Trophoblast cell (in vitro differentiated cells and primary cell): Measurements from ENCODE around the gene CACNA2D3.

Source experiments
- DNase-seq, 2 donors: peaks; one replicate each; pipeline ENCODE4 v3.0.0-alpha.2; 2016
- H2AFZ ChIP-seq: 2 replicates; pipeline ENCODE4 v1.6.1; 2013; ENCODE audit warnings: low read length, moderate library complexity, mild to moderate bottlenecking; ENCODE audit not compliant: insufficient read depth, poor library complexity
- H2AK5ac ChIP-seq: 2 replicates; pipeline ENCODE4 v1.6.1; 2013; ENCODE audit warnings: mild to moderate bottlenecking, low read length
- H2BK120ac ChIP-seq: 2 replicates; pipeline ENCODE4 v1.6.1; 2013; ENCODE audit warnings: low read length, mild to moderate bottlenecking, moderate library complexity; ENCODE audit not compliant: insufficient read depth, poor library complexity
- H2BK12ac ChIP-seq: 2 replicates; pipeline ENCODE4 v1.6.1; 2013; ENCODE audit warnings: mild to moderate bottlenecking, low read length, moderate library complexity
- H2BK5ac ChIP-seq: 2 replicates; pipeline ENCODE4 v1.6.1; 2013; ENCODE audit warnings: low read length, low read depth, moderate library complexity, mild to moderate bottlenecking; ENCODE audit not compliant: poor library complexity
- H3K14ac ChIP-seq: 2 replicates; pipeline ENCODE4 v1.6.1; 2013; ENCODE audit warnings: mild to moderate bottlenecking, low read length
- H3K18ac ChIP-seq: 2 replicates; pipeline ENCODE4 v1.6.1; 2013; ENCODE audit warnings: mild to moderate bottlenecking, low read length
- H3K23ac ChIP-seq: 2 replicates; pipeline ENCODE4 v1.6.1; 2013; ENCODE audit warnings: low read length
- H3K27ac ChIP-seq: 2 replicates; pipeline ENCODE4 v1.5.1; 2013; ENCODE audit warnings: low read depth, mild to moderate bottlenecking, inconsistent platforms, low read length, moderate library complexity
- H3K27me3 ChIP-seq: 2 replicates; pipeline ENCODE4 v1.6.1; 2013; ENCODE audit warnings: inconsistent platforms, mild to moderate bottlenecking, low read length, moderate library complexity; ENCODE audit not compliant: insufficient read depth
- H3K36me3 ChIP-seq, 2 experiments: 1 replicate in 1 of 2; 2 replicates in 1 of 2; pipeline ENCODE4 v1.6.1; 2013; ENCODE audit warnings: low read length in 2 of 2, mild to moderate bottlenecking in 2 of 2, moderate library complexity in 1 of 2; ENCODE audit not compliant: insufficient read depth in 2 of 2, control insufficient read depth in 1 of 2
- H3K4ac ChIP-seq: 2 replicates; pipeline ENCODE4 v1.6.1; 2013; ENCODE audit warnings: low read depth, mild to moderate bottlenecking, low read length, moderate library complexity
- H3K4me1 ChIP-seq, 2 experiments: 1 replicate in 1 of 2; 2 replicates in 1 of 2; pipeline ENCODE4 v1.6.1; 2013; ENCODE audit warnings: low read length in 2 of 2, mild to moderate bottlenecking in 2 of 2, moderate library complexity in 1 of 2; ENCODE audit not compliant: insufficient read depth in 2 of 2, control insufficient read depth in 1 of 2
- H3K4me2 ChIP-seq: 2 replicates; pipeline ENCODE4 v1.6.1; 2013; ENCODE audit warnings: inconsistent platforms, mild to moderate bottlenecking, low read length, moderate library complexity
- H3K4me3 ChIP-seq: 2 replicates; pipeline ENCODE4 v1.5.1; 2013; ENCODE audit warnings: mild to moderate bottlenecking, low read depth, low read length, inconsistent platforms
- H3K79me1 ChIP-seq: one replicate; pipeline ENCODE4 v1.6.1; 2013; ENCODE audit warnings: low read length
- H3K79me2 ChIP-seq: 2 replicates; pipeline ENCODE4 v1.6.1; 2013; ENCODE audit warnings: low read length, mild to moderate bottlenecking; ENCODE audit not compliant: control insufficient read depth, insufficient read depth, poor library complexity
- H3K9ac ChIP-seq: 2 replicates; pipeline ENCODE4 v1.6.1; 2013; ENCODE audit warnings: mild to moderate bottlenecking, low read length
- H3K9me3 ChIP-seq: 2 replicates; pipeline ENCODE4 v1.6.1; 2013; ENCODE audit warnings: low read depth, mild to moderate bottlenecking, control low read depth, inconsistent platforms, low read length; ENCODE audit not compliant: insufficient read depth
- H4K12ac ChIP-seq: 2 replicates; pipeline ENCODE4 v1.6.1; 2013; ENCODE audit warnings: low read depth, mild to moderate bottlenecking, low read length, moderate library complexity
- H4K8ac ChIP-seq: 2 replicates; pipeline ENCODE4 v1.6.1; 2013; ENCODE audit warnings: low read depth, mild to moderate bottlenecking, low read length, moderate library complexity
- H4K91ac ChIP-seq: one replicate; pipeline ENCODE4 v1.6.1; 2013; ENCODE audit warnings: low read depth, mild to moderate bottlenecking, low read length, moderate library complexity
- WGBS: extraction: QIAGEN DNeasy Blood & Tissue Kit; methylation state at CpG from one replicate; pipeline ENCODE4 v1.1.7; 2013; ENCODE audit warnings: missing lambda C conversion rate; ENCODE audit not compliant: insufficient read length, insufficient coverage; ENCODE audit errors: extremely low coverage; 5-methylcytosine and 5-hydroxymethylcytosine counted together

The CACNA2D3 gene

DNA sequence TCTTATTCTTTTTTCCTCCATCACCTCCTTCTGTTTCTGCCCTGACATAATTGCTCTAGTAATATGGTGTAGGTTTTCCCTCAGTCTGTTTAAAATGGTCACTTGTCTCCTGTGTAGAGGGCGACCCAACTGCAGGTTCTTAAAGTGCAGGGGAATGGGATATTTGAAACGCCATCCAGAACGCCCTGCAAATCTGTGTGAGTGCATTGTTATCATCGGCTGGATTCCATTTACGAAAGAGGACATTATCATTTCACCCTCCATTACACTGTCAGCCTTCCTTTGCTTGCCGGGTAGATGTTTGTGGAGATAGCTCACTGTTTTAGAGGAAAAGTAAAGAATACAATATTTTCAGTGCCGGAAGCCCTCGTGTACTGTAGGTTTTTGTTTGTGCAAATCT, 451.5 kb downstream of the CACNA2D3 start:
- no peak overlapping the region for H4K8ac ChIP-seq
- H2BK5ac ChIP-seq, result no peak overlapping the region
- no peak overlapping the region for H3K4me2 ChIP-seq
- H4K91ac ChIP-seq, result no peak overlapping the region
- no peak overlapping the region for H2BK120ac ChIP-seq
- no peaks in the 10 kb centered on the region for H3K27me3 ChIP-seq
- peaks cover 0 to 3% of the 10 kb centered on the region in 2 experiments for H3K4me1 ChIP-seq
- no peak overlapping the region for H3K4me3 ChIP-seq
- no peak overlapping the region for H3K23ac ChIP-seq
- no peak overlapping the region for H3K27ac ChIP-seq
- H2BK12ac ChIP-seq, result no peak overlapping the region
- WGBS, result no CpG with 5 or more reads among the region's 8 CpGs
- peak in 1 of 2 donors; percentile 3 for DNase-seq
- H3K9ac ChIP-seq, result no peak overlapping the region
- no peak overlapping the region for H3K14ac ChIP-seq
- H3K79me1 ChIP-seq, result no peaks in the 10 kb centered on the region
- H2AK5ac ChIP-seq, result no peak overlapping the region
- no peak overlapping the region for H4K12ac ChIP-seq
- H3K4ac ChIP-seq, result no peak overlapping the region
- no peak overlapping the region for H2AFZ ChIP-seq
- no peaks in the 10 kb centered on the region for H3K36me3 ChIP-seq
- no peaks in the 10 kb centered on the region for H3K79me2 ChIP-seq
- no peaks in the 10 kb centered on the region for H3K9me3 ChIP-seq
- H3K18ac ChIP-seq, result no peak overlapping the region

- Histone ChIP-seq H2BK12ac (no peak overlapping the region), H3K36me3 (no peaks in the 10 kb centered on the region), H3K4ac (no peak overlapping the region), H2BK120ac (no peak overlapping the region), H3K4me2 (no peak overlapping the region), H2AFZ (no peak overlapping the region), H3K4me1 (peaks cover 0 to 3% of the 10 kb centered on the region in 2 experiments), H3K27me3 (no peaks in the 10 kb centered on the region), H2AK5ac (no peak overlapping the region), H3K18ac (no peak overlapping the region), H3K9me3 (no peaks in the 10 kb centered on the region), H3K23ac (no peak overlapping the region), H3K79me1 (no peaks in the 10 kb centered on the region), H4K12ac (no peak overlapping the region), H3K9ac (no peak overlapping the region), H3K4me3 (no peak overlapping the region), H4K8ac (no peak overlapping the region), H3K27ac (no peak overlapping the region), H3K14ac (no peak overlapping the region), H3K79me2 (no peaks in the 10 kb centered on the region), H2BK5ac (no peak overlapping the region), H4K91ac (no peak overlapping the region)
- WGBS, result no CpG with 5 or more reads among the region's 6 CpGs
- DNase-seq, result no peak
Observed at GRCh38 chr3:54574906-54575617, 452.7 kb downstream of the CACNA2D3 start.

- Histone ChIP-seq H2BK5ac (no peak overlapping the region), H4K12ac (no peak overlapping the region), H3K27ac (no peak overlapping the region), H4K91ac (no peak overlapping the region), H3K4ac (no peak overlapping the region), H3K18ac (no peak overlapping the region), H3K4me2 (no peak overlapping the region), H2AFZ (no peak overlapping the region), H2AK5ac (no peak overlapping the region), H3K79me2 (no peaks in the 10 kb centered on the region), H3K9me3 (no peaks in the 10 kb centered on the region), H3K4me1 (peaks cover 0 to 3% of the 10 kb centered on the region in 2 experiments), H3K79me1 (no peaks in the 10 kb centered on the region), H2BK12ac (no peak overlapping the region), H3K4me3 (no peak overlapping the region), H2BK120ac (no peak overlapping the region), H4K8ac (no peak overlapping the region), H3K23ac (no peak overlapping the region), H3K9ac (no peak overlapping the region), H3K36me3 (no peaks in the 10 kb centered on the region), H3K14ac (no peak overlapping the region), H3K27me3 (no peaks in the 10 kb centered on the region)
- no peak for DNase-seq
- WGBS, result no CpG with 5 or more reads among the region's 3 CpGs
Observed at GRCh38 chr3:54575618-54575960, 453.2 kb downstream of the CACNA2D3 start.

DNA sequence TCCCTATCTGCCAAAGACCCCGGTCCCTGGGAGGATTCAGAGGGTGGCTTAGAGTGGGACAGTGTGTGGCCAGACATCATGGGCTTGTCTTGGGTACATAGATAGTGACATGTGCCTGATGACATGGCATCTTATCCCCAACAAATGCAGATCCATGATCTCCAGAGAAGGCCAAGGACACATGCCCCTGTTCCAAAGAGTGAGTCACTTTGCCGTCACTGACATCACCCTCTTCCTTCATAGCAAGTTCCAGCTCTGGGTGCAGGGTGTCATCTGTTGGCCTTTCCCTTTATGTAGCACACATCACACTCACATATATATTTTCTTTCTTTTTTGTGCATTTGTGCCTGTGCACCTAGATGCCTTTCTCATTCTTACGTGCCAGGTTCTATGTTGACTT, 455.0 kb downstream of the CACNA2D3 start:
- no peaks in the 10 kb centered on the region for H3K79me1 ChIP-seq
- H3K23ac ChIP-seq, result no peak overlapping the region
- H3K27ac ChIP-seq, result no peak overlapping the region
- H4K91ac ChIP-seq, result no peak overlapping the region
- H2BK120ac ChIP-seq, result no peak overlapping the region
- no peaks in the 10 kb centered on the region for H3K9me3 ChIP-seq
- H3K9ac ChIP-seq, result no peak overlapping the region
- DNase-seq, result no peak
- no peak overlapping the region for H3K4me2 ChIP-seq
- no peak overlapping the region for H2BK12ac ChIP-seq
- H3K14ac ChIP-seq, result no peak overlapping the region
- H2BK5ac ChIP-seq, result no peak overlapping the region
- no peak overlapping the region for H3K4me3 ChIP-seq
- peaks cover 0 to 3% of the 10 kb centered on the region in 2 experiments for H3K4me1 ChIP-seq
- H3K27me3 ChIP-seq, result no peaks in the 10 kb centered on the region
- no peaks in the 10 kb centered on the region for H3K79me2 ChIP-seq
- no peak overlapping the region for H3K4ac ChIP-seq
- no CpG with 5 or more reads among the region's 3 CpGs for WGBS
- no peak overlapping the region for H2AFZ ChIP-seq
- H3K36me3 ChIP-seq, result no peaks in the 10 kb centered on the region
- no peak overlapping the region for H2AK5ac ChIP-seq
- H4K12ac ChIP-seq, result no peak overlapping the region
- no peak overlapping the region for H4K8ac ChIP-seq
- H3K18ac ChIP-seq, result no peak overlapping the region
